AG04450 (cell line): Measurements from ENCODE around the gene MED7. TPM values are rescaled to one million over a fixed set of nuclear protein-coding genes. Genes with fewer than 3 reads are reported as not detected.
"Not testable (repeated sequence)": the region's sequence is repeated elsewhere in the genome, so short reads cannot be mapped to it uniquely, and the experiment has no call there.

Experiments
- CTCF ChIA-PET: fragments of 300-600, 350-600 bp; formaldehyde crosslinking; extraction: SDS; loops from one replicate; lab custom pipeline; 2022; ENCODE audit warnings: antibody characterized with exemption, inconsistent platforms; lab: Charles Lee
- POLR2A ChIA-PET: fragments of 350-600 bp; formaldehyde crosslinking; extraction: SDS; loops from one replicate; lab custom pipeline; 2021; ENCODE audit warnings: antibody characterized with exemption, inconsistent platforms; lab: Yijun Ruan, JAX
- DNase-seq: peaks from one replicate; pipeline ENCODE4 v3.0.0-alpha.2; 2011; ENCODE audit warnings: low read depth, low spot score
- H3K27ac ChIP-seq: one replicate; pipeline ENCODE4 v1.5.1; 2012; ENCODE audit warnings: low read depth, low read length, control low read depth
- H3K27me3 ChIP-seq: one replicate; pipeline ENCODE4 v1.6.0; 2012; ENCODE audit warnings: low read length; ENCODE audit not compliant: control insufficient read depth, insufficient read depth
- H3K4me3 ChIP-seq: 2 replicates; pipeline ENCODE4 v1.5.1; 2011; ENCODE audit warnings: mild to moderate bottlenecking, low read depth, low read length, control low read depth
- H3K9me3 ChIP-seq: 2 replicates; pipeline ENCODE4 v1.5.1; 2012; ENCODE audit warnings: low read length; ENCODE audit not compliant: control insufficient read depth, insufficient read depth
- polyA plus RNA-seq: library from polyadenylated mRNA; depleted of rRNA; stranded (reverse); fragments of >200 nt; gene quantifications from 2 replicates; pipeline ENCODE4 v1.2.3, GENCODE V29; 2011
- TF ChIP-seq, protein P1 (sequence below): IDR thresholded peaks from 2 replicates; pipeline ENCODE4 v1.5.1; 2011; ENCODE audit warnings: low read depth, low read length, control low read depth, inconsistent platforms

Gene MED7
- polyA plus RNA-seq, 1 experiment: 16.4 TPM

DNA sequence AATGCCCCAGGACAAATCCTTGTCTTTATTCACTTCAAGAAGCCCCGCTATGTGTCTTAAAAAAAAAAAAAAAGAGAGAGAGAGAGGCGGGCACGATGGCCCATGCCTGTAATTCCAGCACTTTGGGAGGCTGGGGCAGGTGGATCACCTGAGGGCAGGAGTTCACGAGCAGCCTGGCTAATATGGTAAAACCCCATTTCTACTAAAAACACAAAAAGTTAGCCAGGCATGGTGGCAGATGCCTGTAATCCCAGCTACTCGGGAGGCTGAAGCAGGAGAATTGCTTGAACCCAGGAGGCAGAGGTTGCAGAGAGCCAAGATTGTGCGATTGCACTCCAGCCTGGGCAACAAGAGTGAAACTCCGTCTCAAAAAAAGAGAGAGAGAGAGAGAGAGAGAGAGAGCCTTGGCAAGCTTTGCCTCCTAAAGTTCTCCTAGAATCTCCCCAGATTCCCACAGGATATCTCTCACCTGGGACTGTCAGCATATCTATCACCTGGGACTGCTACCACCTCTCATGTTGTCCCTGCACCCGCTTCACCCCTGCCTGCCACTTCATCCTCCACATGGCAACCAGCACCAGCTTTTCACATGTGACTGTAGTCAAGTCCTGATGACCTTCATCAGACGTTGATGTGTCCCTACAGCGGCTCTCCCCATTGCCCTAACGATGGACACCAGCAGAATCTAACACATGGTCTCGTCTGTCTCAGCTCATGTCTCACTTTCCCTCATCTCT is 43.8 kb upstream of the MED7 start:
- Histone ChIP-seq H3K9me3 (no peaks in the 10 kb centered on the region), H3K27me3 (no peaks in the 10 kb centered on the region), H3K27ac (no peak overlapping the region), H3K4me3 (no peak overlapping the region)
- POLR2A ChIA-PET: no interaction called here
- no peak for DNase-seq
- TF ChIP-seq, protein P1, sequence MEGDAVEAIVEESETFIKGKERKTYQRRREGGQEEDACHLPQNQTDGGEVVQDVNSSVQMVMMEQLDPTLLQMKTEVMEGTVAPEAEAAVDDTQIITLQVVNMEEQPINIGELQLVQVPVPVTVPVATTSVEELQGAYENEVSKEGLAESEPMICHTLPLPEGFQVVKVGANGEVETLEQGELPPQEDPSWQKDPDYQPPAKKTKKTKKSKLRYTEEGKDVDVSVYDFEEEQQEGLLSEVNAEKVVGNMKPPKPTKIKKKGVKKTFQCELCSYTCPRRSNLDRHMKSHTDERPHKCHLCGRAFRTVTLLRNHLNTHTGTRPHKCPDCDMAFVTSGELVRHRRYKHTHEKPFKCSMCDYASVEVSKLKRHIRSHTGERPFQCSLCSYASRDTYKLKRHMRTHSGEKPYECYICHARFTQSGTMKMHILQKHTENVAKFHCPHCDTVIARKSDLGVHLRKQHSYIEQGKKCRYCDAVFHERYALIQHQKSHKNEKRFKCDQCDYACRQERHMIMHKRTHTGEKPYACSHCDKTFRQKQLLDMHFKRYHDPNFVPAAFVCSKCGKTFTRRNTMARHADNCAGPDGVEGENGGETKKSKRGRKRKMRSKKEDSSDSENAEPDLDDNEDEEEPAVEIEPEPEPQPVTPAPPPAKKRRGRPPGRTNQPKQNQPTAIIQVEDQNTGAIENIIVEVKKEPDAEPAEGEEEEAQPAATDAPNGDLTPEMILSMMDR: no peak
- CTCF ChIA-PET: no interaction called here

GRCh38 chr5:157185122-157185521 is 42.5 kb upstream of the MED7 start:
- H3K4me3 ChIP-seq, H3K27me3 ChIP-seq, POLR2A ChIA-PET, H3K27ac ChIP-seq, CTCF ChIA-PET, H3K9me3 ChIP-seq, DNase-seq: not testable (repeated sequence)

- no peak overlapping the region for H3K27ac ChIP-seq
- CTCF ChIA-PET: no interaction called here
- POLR2A ChIA-PET: no interaction called here
- H3K27me3 ChIP-seq: no peaks in the 10 kb centered on the region
- TF ChIP-seq, protein P1: no peak
- H3K4me3 ChIP-seq: no peak overlapping the region
- H3K9me3 ChIP-seq: no peaks in the 10 kb centered on the region
- DNase-seq: no peak
These were observed 41.5 kb upstream of the MED7 start for GRCh38 chr5:157184117-157184670.

GRCh38 chr5:157182143-157182757 is 39.6 kb upstream of the MED7 start:
- POLR2A ChIA-PET: no interaction called here
- TF ChIP-seq, protein P1: no peak
- no peak for DNase-seq
- no peak overlapping the region for H3K4me3 ChIP-seq
- H3K27me3 ChIP-seq: no peaks in the 10 kb centered on the region
- H3K9me3 ChIP-seq: no peaks in the 10 kb centered on the region
- H3K27ac ChIP-seq: no peak overlapping the region
- CTCF ChIA-PET: no interaction called here

GRCh38 chr5:157180374-157181264 is 38.0 kb upstream of the MED7 start, which contains the start of gene ITK:
ITK (plus strand) TSS chr5:157180840; CDS start chr5:157180978, 138 bp downstream.
- ChIA-PET POLR2A (no interaction called here), CTCF (no interaction called here)
- Histone ChIP-seq H3K27ac (no peak within 1 kb of the TSS), H3K27me3 (no peaks in the 10 kb centered on the region), H3K4me3 (no peak within 1 kb of the TSS), H3K9me3 (no peaks in the 10 kb centered on the region)
- TF ChIP-seq, protein P1: no peak
- no peak for DNase-seq
